Measurements from ENCODE around the gene TSSK2. TPM values are rescaled to one million over a fixed set of nuclear protein-coding genes. Genes with fewer than 3 reads are reported as not detected.

Gene TSSK2
- total and polyA plus RNA-seq, 2 experiments from 2014 or later, result not detected

DNA sequence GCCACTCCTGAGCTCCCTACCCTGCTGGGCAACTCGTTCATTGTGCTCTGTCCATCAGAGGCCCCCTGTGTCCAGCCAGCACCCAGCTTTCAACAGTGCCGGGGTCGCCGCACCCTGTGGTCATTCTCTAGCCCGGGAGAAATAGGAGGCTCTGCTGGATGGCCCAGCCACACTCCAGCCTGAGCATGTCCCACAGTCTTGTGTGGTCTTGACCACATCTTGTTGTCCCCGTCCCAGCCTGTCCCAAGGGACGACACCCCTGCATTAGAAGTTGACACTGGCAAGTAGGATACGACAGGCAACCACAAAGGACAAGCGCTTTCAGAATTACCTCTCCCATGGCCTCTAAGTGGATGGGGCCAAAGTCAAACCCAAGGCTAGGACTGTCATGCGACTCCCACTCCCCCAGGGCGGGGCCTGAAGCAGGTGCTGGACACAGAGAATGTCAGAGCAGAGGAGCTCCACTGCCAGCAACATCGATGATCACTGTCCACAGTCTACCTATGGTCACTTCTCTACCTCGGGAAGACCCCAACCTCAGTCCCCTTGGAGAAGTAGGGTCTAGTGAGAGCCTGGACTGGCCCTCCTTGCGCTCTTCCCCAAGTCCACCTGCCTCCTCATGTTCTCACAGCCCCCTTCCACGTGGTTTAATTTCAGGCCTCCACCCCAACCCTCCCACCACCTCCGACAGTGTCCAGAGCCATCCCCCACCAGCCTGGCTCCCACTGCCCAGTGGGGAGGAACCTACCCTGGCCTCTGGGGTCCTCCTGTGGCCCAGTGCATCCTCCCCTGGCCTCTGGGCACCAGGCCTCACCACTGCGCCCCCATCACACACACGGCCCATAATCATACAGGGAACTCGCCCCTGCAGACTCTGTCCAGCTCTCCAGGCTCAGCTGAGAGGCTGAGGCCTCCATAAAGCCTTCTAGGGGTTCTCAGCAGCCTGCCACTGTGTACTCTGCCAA, 4.5 kb upstream of the TSSK2 start:
- no peak overlapping the region for H3K27ac ChIP-seq
- no peaks in the 10 kb centered on the region for H3K9me3 ChIP-seq (ENCODE audit: low read depth)
- no peak overlapping the region for H3K4me3 ChIP-seq
- DNase-seq (ENCODE audit: low spot score), result no peak
- no peaks in the 10 kb centered on the region for H3K27me3 ChIP-seq
- H3K4me1 ChIP-seq (ENCODE audit: insufficient read depth), result no peaks in the 10 kb centered on the region
- H4K20me1 ChIP-seq (ENCODE audit: insufficient read depth, poor library complexity, severe bottlenecking), result peaks cover 2% of the 10 kb centered on the region
- no peaks in the 10 kb centered on the region for H3K36me3 ChIP-seq (replicated peaks; ENCODE audit: insufficient read depth, low read depth)
- peaks cover 1% of the 10 kb centered on the region for H3K79me2 ChIP-seq
- WGBS (ENCODE audit: low lambda C conversion rate, missing lambda C conversion rate), result 91% methylated on average over 15 of the region's 19 CpGs
- H2AFZ ChIP-seq, result no peak overlapping the region
- H3K9me2 ChIP-seq (replicated peaks; ENCODE audit: insufficient read depth), result no peaks in the 10 kb centered on the region
- H3K4me2 ChIP-seq, result no peak overlapping the region
- no peak for TF ChIP-seq EZH2 (IDR thresholded peaks at IDR 0.05; ENCODE audit: borderline replicate concordance)

GRCh38 chr22:19127329-19128008, 3.6 kb upstream of the TSSK2 start:
- Histone ChIP-seq H3K79me2 (no peaks in the 10 kb centered on the region), H3K4me1 (ENCODE audit: insufficient read depth) (no peaks in the 10 kb centered on the region), H3K36me3 (replicated peaks; ENCODE audit: insufficient read depth, low read depth) (no peaks in the 10 kb centered on the region), H2AFZ (no peak overlapping the region), H4K20me1 (ENCODE audit: insufficient read depth, poor library complexity, severe bottlenecking) (no peaks in the 10 kb centered on the region), H3K4me3 (no peak overlapping the region), H3K9me2 (replicated peaks; ENCODE audit: insufficient read depth) (no peaks in the 10 kb centered on the region), H3K4me2 (no peak overlapping the region), H3K27ac (no peak overlapping the region), H3K9me3 (ENCODE audit: low read depth) (no peaks in the 10 kb centered on the region), H3K27me3 (no peaks in the 10 kb centered on the region)
- no peak for DNase-seq (ENCODE audit: low spot score)
- WGBS (ENCODE audit: low lambda C conversion rate, missing lambda C conversion rate), result 90% methylated on average over 16 of the region's 16 CpGs
- TF ChIP-seq CTCF (IDR thresholded peaks at IDR 0.05; ENCODE audit: poor library complexity) (no peak), EZH2 (IDR thresholded peaks at IDR 0.05; ENCODE audit: borderline replicate concordance) (no peak), EZH2phosphoT487 (IDR thresholded peaks at IDR 0.05; ENCODE audit: low read depth, severe bottlenecking, unreplicated experiment) (no peak)

GRCh38 chr22:19128009-19128401, 3.1 kb upstream of the TSSK2 start:
- DNase-seq (ENCODE audit: low spot score), result no peak
- H4K20me1 ChIP-seq (ENCODE audit: insufficient read depth, poor library complexity, severe bottlenecking), result no peaks in the 10 kb centered on the region
- H3K79me2 ChIP-seq, result no peaks in the 10 kb centered on the region
- no peak for TF ChIP-seq EZH2phosphoT487 (IDR thresholded peaks at IDR 0.05; ENCODE audit: low read depth, severe bottlenecking, unreplicated experiment)
- TF ChIP-seq EZH2 (IDR thresholded peaks at IDR 0.05; ENCODE audit: borderline replicate concordance), result no peak
- no peak for TF ChIP-seq CTCF (IDR thresholded peaks at IDR 0.05; ENCODE audit: poor library complexity)
- no peak overlapping the region for H3K4me2 ChIP-seq
- H2AFZ ChIP-seq, result no peak overlapping the region
- H3K9me2 ChIP-seq (replicated peaks; ENCODE audit: insufficient read depth), result no peaks in the 10 kb centered on the region
- no peaks in the 10 kb centered on the region for H3K27me3 ChIP-seq
- no peaks in the 10 kb centered on the region for H3K4me1 ChIP-seq (ENCODE audit: insufficient read depth)
- no peak overlapping the region for H3K4me3 ChIP-seq
- no peaks in the 10 kb centered on the region for H3K36me3 ChIP-seq (replicated peaks; ENCODE audit: insufficient read depth, low read depth)
- H3K9me3 ChIP-seq (ENCODE audit: low read depth), result no peaks in the 10 kb centered on the region
- H3K27ac ChIP-seq, result no peak overlapping the region
- WGBS (ENCODE audit: low lambda C conversion rate, missing lambda C conversion rate), result 87% methylated on average over 7 of the region's 7 CpGs

Measured in hepatocyte (in vitro differentiated cells).